ENCODE data around the gene SMIM28. TPM values are rescaled to one million over a fixed set of nuclear protein-coding genes. Genes with fewer than 3 reads are reported as not detected.

SMIM28 gene
- total and polyA plus RNA-seq, 12 donors, result not detected

- H3K36me3 ChIP-seq, result no peaks in the 10 kb centered on the region
- intact Hi-C loops (cut with DNase I), result no loop called here
- ATAC-seq (no peak), DNase-seq (no peak)
- H3K4me3 ChIP-seq, result no peak overlapping the region
- H3K9me3 ChIP-seq, result peaks cover 0 to 4% (median 0%) of the 10 kb centered on the region in 11 donors
- H3K27ac ChIP-seq, result no peak overlapping the region
- H3K4me1 ChIP-seq, result peaks cover 0 to 19% (median 0%) of the 10 kb centered on the region in 9 donors
- no peaks in the 10 kb centered on the region for H3K27me3 ChIP-seq
- no peak for TF ChIP-seq CTCF (IDR thresholded peaks at IDR 0.05)
Observed at GRCh38 chr6:138372711-138373463, 4.8 kb upstream of the SMIM28 start.

- Histone ChIP-seq H3K4me3 (no peak overlapping the region), H3K4me1 (peaks cover 0 to 19% (median 0%) of the 10 kb centered on the region in 9 donors), H3K36me3 (no peaks in the 10 kb centered on the region), H3K27me3 (no peaks in the 10 kb centered on the region), H3K9me3 (no peaks in the 10 kb centered on the region), H3K27ac (no peak overlapping the region)
- no peak for TF ChIP-seq CTCF (IDR thresholded peaks at IDR 0.05)
- intact Hi-C loops (cut with DNase I), result no loop called here
- ATAC-seq (no peak), DNase-seq (no peak)
Observed at GRCh38 chr6:138374230-138374629, 3.5 kb upstream of the SMIM28 start.

GRCh38 chr6:138374815-138375214 lies 2.9 kb upstream of the SMIM28 start:
- H3K9me3 ChIP-seq, result no peaks in the 10 kb centered on the region
- TF ChIP-seq CTCF (IDR thresholded peaks at IDR 0.05), result no peak
- H3K36me3 ChIP-seq, result no peaks in the 10 kb centered on the region
- no peak overlapping the region for H3K4me3 ChIP-seq
- no peaks in the 10 kb centered on the region for H3K27me3 ChIP-seq
- intact Hi-C loops (cut with DNase I), result no loop called here
- no peak for DNase-seq
- no peak for ATAC-seq
- H3K27ac ChIP-seq, result no peak overlapping the region
- H3K4me1 ChIP-seq, result peaks cover 0 to 19% (median 0%) of the 10 kb centered on the region in 9 donors
- WGBS, 2 donors, result 93 to 96% methylated on average over 2 of the region's 2 CpGs

GRCh38 chr6:138377042-138377441 lies 663 bp upstream of the SMIM28 start:
- H3K4me1 ChIP-seq, result peaks cover 0 to 11% (median 0%) of the 10 kb centered on the region in 9 donors
- no peaks in the 10 kb centered on the region for H3K27me3 ChIP-seq
- no peak overlapping the region for H3K4me3 ChIP-seq
- DNase-seq, result no peak
- no peak for TF ChIP-seq CTCF (IDR thresholded peaks at IDR 0.05)
- intact Hi-C loops (cut with DNase I), result no loop called here
- no peak overlapping the region for H3K27ac ChIP-seq
- no peak for ATAC-seq
- H3K9me3 ChIP-seq, result no peaks in the 10 kb centered on the region
- no peaks in the 10 kb centered on the region for H3K36me3 ChIP-seq
